ENCODE measurements around the gene SYNDIG1.

- TF ChIP-seq CTCF (IDR thresholded peaks at IDR 0.05; ENCODE audit: insufficient read depth, low read depth, low read length): no peak
- TF ChIP-seq EZH2 (IDR thresholded peaks at IDR 0.05; ENCODE audit: insufficient read depth, low read length): no peak
Measured at GRCh38 chr20:24683676-24684075, 214.2 kb downstream of the SYNDIG1 start.

Data from astrocyte (in vitro differentiated cells and primary cell).